ENCODE data around the gene TRPC1.

GRCh38 chr3:142723968-142724681 lies at the start of gene TRPC1:
- TF ChIP-seq CTCF (conservative IDR thresholded peaks at IDR 0.05; ENCODE audit: low read length): no peak
- no peak for TF ChIP-seq EZH2phosphoT487 (IDR thresholded peaks at IDR 0.05; ENCODE audit: borderline replicate concordance)

Measured in Loucy (cell line).